Stimulated activated CD8-positive, alpha-beta memory T cell treated with anti-CD3 and anti-CD28 coated beads, Interleukin-12 subunit alpha, Interleukin-12 subunit beta, amount 100 ng/mL, for 24 hours (primary cell): Measurements from ENCODE around the gene BCL10.
"Not testable (repeated sequence)": the region's sequence is repeated elsewhere in the genome, so short reads cannot be mapped to it uniquely, and the experiment has no call there.

Experiments
- DNase-seq: peaks from one replicate; pipeline ENCODE4 v3.0.0-alpha.2; 2020; ENCODE audit errors: extremely low read depth

The BCL10 gene

GRCh38 chr1:85267313-85267712, 9.1 kb downstream of the BCL10 start:
- DNase-seq, result no peak

DNA sequence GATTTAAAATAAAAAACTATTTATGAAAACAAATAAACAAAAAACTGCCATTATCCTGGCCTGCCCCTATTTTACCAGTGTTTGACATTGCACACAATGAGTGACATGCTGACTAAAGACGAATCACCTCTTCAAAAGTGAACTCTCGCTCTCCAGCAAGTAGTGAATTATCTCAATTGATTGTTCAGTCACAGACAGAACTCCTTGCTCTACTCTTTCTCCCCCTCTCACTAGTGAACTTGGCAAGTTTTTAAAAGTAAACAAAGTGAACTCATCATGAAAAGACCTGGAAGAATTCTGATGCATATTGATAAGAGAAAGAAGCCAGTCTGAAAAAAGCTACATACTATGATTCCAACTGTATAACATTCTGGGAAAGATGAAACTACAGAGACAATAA, 12.3 kb downstream of the BCL10 start:
- DNase-seq, result no peak

DNA sequence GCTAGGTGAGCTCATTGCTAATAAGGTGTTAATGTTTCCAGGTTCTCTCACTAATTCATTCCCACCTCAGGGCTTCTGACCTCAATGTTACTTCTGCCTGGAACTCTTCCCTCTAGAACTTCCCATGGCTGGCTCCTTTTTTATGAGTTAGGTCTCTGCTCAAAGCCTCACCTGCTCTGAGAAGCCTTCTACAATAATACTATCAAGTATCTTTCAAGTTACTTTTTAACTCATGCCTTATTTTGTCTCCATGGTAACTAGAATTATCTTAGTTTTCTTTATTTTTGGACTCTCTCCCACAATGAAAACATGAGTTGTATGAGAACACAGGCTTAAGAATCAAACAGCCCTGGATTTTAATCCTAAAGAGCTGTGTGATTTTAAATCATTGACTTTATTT, 13.4 kb downstream of the BCL10 start:
- DNase-seq, result no peak

- no peak for DNase-seq
Measured at GRCh38 chr1:85259912-85260274, 16.5 kb downstream of the BCL10 start.

- peak; percentile 93 for DNase-seq
Measured at GRCh38 chr1:85259118-85259911, 17.1 kb downstream of the BCL10 start, which contains the start of gene C1orf52. TSS of gene C1orf52 (minus strand) at chr1:85259662. CDS start at chr1:85259633, 29 bp downstream.

DNA sequence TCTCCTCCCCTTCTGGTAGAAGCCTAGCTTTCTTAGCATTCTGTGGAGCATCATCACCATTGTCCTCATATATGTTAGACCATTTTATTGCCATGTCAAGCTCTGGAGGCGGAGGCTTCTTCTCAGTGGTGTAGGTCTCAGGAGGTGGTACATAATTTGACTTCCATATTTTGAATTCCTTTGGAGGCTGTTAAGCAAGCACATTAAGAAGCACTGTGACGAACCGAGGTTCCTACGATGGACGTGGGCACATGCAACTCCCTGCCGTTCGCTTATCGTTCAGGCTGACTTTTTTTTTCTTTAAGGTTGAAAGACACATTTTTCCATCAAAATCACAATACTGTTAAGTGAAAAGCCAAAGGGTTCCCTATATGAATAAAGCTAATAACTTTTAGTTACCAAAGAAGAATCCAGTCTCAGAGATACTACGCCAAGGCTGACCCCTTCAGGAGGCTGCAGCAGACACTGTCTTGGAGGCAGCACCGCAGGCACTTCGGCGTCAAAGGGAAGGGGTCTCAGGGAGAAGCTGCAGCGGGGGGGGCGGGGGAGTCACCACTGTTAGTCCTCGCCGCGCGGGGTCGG, 17.8 kb downstream of the BCL10 start:
- no peak for DNase-seq

- DNase-seq, result not testable (repeated sequence)
Measured at GRCh38 chr1:85249042-85249441, 27.4 kb downstream of the BCL10 start.

GRCh38 chr1:85245891-85246290, 30.5 kb downstream of the BCL10 start:
- DNase-seq, result no peak

- DNase-seq, result no peak
Measured at GRCh38 chr1:85245456-85245855, 31.0 kb downstream of the BCL10 start.

- no peak for DNase-seq
Measured at GRCh38 chr1:85244271-85245061, 32.0 kb downstream of the BCL10 start.

DNA sequence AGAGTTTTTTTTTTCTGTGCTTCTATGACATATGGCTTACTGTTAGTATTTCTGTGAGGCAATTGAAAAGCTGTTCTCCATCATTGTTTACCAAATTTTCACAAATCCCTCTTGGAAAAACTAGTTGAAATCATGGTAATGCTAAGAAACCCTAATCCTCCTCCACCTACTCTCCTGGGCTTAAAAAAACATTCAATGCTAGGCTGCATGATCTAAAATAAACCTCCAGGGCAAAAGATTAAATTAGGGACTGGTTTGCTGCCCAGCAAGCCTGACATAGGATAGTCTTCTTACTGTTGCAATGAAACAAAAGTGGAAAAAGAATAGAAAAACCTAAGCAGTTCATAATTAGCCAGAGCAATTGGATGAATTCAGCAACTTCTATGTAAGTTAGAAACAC, 33.1 kb downstream of the BCL10 start:
- no peak for DNase-seq

DNA sequence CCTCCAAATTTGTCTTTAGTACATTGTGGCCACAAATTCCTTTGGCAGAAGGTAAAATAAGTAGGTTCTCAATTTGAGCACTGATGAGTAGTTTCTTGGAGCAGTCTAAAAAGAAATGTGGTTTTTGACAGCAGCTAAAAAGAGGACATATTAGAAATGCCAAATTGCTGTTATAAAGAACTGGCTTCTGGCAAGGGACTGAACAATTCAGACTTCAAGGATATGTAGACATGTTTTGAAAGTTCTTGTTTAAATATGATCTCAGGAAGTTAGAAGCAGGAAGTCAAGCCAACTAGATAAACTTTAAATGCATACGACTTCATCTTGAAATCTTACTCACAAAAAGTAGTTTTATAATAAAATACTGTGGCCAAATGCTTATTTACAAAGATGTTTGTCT, 35.8 kb downstream of the BCL10 start:
- DNase-seq, result no peak

- DNase-seq, result no peak
Measured at GRCh38 chr1:85240174-85240601, 36.2 kb downstream of the BCL10 start.

DNA sequence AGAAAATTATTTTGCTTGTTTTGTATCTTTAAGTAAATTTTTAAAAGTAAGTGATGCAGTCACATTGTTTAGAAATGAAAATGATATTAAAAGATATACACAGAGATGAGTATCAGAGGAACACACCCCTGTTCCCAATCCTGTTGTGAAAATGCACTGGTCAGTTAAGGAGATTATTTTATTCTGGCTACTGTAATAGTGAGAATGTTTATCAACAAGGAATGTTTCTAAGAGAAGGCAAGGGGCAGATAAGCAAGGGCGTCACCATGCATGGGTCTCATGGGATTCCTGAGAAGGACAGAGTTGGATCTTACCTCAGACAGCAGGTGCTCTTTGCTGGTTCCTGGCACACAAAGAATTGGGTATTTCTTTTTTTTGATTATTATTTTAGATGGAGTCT, 38.8 kb downstream of the BCL10 start:
- no peak for DNase-seq

DNA sequence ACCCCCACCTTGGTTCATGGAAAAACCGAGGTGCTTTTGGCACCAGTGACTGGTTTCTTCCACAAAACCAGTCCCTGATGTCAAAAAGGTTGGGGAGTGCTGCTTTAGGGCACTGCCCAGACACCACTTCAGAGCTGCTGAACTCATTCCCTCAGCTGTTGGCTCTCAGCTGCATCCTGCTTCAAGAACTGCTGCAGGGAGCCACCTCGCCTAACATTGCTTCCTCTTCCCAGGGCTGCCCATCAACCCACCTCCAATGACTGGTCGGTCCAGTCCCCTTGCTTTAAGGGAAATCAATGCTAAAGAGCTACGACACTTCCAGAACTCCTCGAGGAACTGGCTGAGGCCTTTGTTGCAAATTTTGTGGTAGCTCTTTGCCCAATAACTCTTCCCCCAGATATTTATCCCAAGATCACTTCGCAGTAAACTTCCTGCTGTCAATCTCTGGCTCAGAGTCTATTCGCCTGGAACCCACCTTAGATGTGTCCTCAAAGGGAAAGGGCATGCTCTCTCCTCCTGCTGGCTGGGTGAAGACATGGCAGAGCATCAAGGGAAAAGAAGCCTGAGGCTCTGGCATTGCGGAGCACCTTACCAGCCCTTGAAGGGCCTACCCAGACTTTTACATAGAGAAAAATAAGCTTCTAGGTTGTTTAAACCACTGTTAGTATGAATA, 46.0 kb downstream of the BCL10 start:
- DNase-seq, result no peak

DNA sequence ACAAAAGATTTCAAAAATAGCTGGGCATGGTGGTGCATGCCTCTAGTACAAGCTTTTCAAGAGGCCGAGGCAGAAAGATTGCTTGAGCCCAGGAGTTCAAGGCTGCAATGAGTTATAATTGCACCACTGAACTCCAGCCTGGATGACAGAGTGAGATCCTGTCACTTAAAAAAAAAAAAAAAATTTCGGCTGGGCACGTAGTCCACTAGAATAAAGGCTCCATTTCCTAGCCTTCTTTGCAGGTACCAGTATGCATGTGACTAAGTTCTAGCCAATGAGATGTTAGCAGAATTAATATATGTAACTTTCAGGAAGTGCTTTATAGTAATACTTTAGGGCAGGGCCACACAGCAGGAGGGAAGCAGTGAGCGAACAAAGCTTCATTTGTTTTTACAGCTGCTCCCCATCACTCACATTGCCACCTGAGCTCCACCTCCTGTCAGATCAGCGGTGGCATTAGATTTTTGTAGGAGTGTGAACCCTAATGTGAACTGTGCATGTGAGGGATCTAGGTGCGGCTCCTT, 46.8 kb downstream of the BCL10 start:
- no peak for DNase-seq

DNA sequence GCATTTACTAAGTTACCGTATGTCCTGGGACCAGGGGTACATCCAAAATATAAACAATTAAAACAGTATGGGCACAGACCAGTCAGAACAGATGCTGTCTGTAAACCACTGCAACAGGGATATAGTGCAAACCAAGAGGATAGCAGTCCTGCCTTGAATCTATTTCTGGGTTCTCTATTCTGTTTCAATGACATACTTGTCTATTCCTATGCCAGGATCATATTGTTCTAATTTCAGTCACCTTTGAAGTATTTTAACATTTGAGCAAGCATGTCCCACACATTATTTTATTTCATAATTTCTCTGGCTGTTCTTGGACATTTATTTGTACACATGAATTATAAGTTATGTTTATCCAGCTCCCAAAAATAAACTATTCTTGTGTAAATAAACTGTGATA, 47.5 kb downstream of the BCL10 start:
- no peak for DNase-seq

GRCh38 chr1:85225624-85226380, 50.6 kb downstream of the BCL10 start:
- DNase-seq, result no peak

- no peak for DNase-seq
Measured at GRCh38 chr1:85224734-85225623, 51.5 kb downstream of the BCL10 start.

GRCh38 chr1:85224295-85224694, 52.1 kb downstream of the BCL10 start:
- DNase-seq, result no peak
